H1 (cell line): ENCODE data around the gene GALNT13.

Source experiments
- CTCF ChIP-seq, 3 experiments: IDR thresholded peaks; 1 replicate in 2 of 3; 2 replicates in 1 of 3; pipeline versions ENCODE4 v1.5.1 to v1.6.1; 2011; ENCODE audit warnings: low read length in 3 of 3, mild to moderate bottlenecking in 3 of 3, inconsistent platforms in 2 of 3, low read depth in 1 of 3, moderate library complexity in 1 of 3; ENCODE audit not compliant: insufficient read depth in 1 of 3; ENCODE audit errors: control extremely low read depth in 1 of 3
- EZH2 ChIP-seq: fragments of 200-600 bp; sonication (generic); IDR thresholded peaks from 2 replicates; pipeline ENCODE4 v1.7.1; 2012; ENCODE audit warnings: low read depth, mild to moderate bottlenecking, moderate library complexity, low read length, inconsistent platforms; ENCODE audit not compliant: severe bottlenecking
- NRF1 ChIP-seq: IDR thresholded peaks from 2 replicates; pipeline ENCODE4 v1.6.1; 2011; ENCODE audit warnings: mild to moderate bottlenecking, low read depth, low read length, improper control_type of control experiment
- POU5F1 ChIP-seq: IDR thresholded peaks from 2 replicates; pipeline ENCODE4 v1.6.1; 2011; ENCODE audit warnings: low read depth, mild to moderate bottlenecking, low read length, moderate library complexity
- RFX5 ChIP-seq: IDR thresholded peaks from 2 replicates; pipeline ENCODE4 v1.6.1; 2011; ENCODE audit warnings: low read depth, low read length, improper control_type of control experiment, borderline replicate concordance
- TAF1 ChIP-seq: IDR thresholded peaks from 2 replicates; pipeline ENCODE4 v1.6.1; 2011; ENCODE audit warnings: mild to moderate bottlenecking, low read depth, low read length
- TCF12 ChIP-seq: IDR thresholded peaks from 2 replicates; pipeline ENCODE4 v1.6.1; 2011; ENCODE audit warnings: low read depth, mild to moderate bottlenecking, low read length
- YY1 ChIP-seq: IDR thresholded peaks from 2 replicates; pipeline ENCODE4 v1.6.1; 2011; ENCODE audit warnings: low read depth, mild to moderate bottlenecking, low read length

GRCh38 chr2:154374416-154374815 lies 502.7 kb downstream of the GALNT13 start:
- TF ChIP-seq CTCF (IDR thresholded peaks at IDR 0.05; ENCODE audit: control extremely low read depth in 1 of 3, insufficient read depth in 1 of 3, low read depth in 1 of 3, low read length in 3 of 3) = no peak
- no peak for TF ChIP-seq YY1
- no peak for TF ChIP-seq TCF12
- no peak for TF ChIP-seq NRF1
- no peak for TF ChIP-seq RFX5
- TF ChIP-seq TAF1 = no peak
- TF ChIP-seq EZH2 = no peak
- TF ChIP-seq POU5F1 = no peak
